ENCODE measurements around the gene PRPH2.

GRCh38 chr6:42766163-42766670 is 43.8 kb upstream of the PRPH2 start:
- TF ChIP-seq CTCF (IDR thresholded peaks at IDR 0.05) (no peak), EZH2 (IDR thresholded peaks at IDR 0.05; ENCODE audit: borderline replicate concordance, insufficient read depth, low read depth, low read length, poor library complexity, severe bottlenecking) (no peak)

All from B cell (primary cell).